Transverse colon (tissue), 3 donors: ENCODE data around the gene LRRC26.

ENCODE experiments used
- POLR2A ChIP-seq: fragments of 450-650 bp; IDR thresholded peaks from one replicate; pipeline ENCODE4 v1.6.1; 2016; ENCODE audit warnings: antibody characterized with exemption, mild to moderate bottlenecking, moderate library complexity
- TF ChIP-seq, protein P1 (sequence below), 5 experiments: fragments of 200-600 bp in 3 of 5; fragments of 450-650 bp in 2 of 5; sonication (generic) in 3 of 5; IDR thresholded peaks; 1 replicate in 2 of 5; 2 replicates in 3 of 5; pipeline ENCODE4 v1.5.1; 2016 to 2017; ENCODE audit warnings: antibody characterized with exemption in 5 of 5, inconsistent platforms in 3 of 5, mild to moderate bottlenecking in 2 of 5, moderate library complexity in 1 of 5

DNA sequence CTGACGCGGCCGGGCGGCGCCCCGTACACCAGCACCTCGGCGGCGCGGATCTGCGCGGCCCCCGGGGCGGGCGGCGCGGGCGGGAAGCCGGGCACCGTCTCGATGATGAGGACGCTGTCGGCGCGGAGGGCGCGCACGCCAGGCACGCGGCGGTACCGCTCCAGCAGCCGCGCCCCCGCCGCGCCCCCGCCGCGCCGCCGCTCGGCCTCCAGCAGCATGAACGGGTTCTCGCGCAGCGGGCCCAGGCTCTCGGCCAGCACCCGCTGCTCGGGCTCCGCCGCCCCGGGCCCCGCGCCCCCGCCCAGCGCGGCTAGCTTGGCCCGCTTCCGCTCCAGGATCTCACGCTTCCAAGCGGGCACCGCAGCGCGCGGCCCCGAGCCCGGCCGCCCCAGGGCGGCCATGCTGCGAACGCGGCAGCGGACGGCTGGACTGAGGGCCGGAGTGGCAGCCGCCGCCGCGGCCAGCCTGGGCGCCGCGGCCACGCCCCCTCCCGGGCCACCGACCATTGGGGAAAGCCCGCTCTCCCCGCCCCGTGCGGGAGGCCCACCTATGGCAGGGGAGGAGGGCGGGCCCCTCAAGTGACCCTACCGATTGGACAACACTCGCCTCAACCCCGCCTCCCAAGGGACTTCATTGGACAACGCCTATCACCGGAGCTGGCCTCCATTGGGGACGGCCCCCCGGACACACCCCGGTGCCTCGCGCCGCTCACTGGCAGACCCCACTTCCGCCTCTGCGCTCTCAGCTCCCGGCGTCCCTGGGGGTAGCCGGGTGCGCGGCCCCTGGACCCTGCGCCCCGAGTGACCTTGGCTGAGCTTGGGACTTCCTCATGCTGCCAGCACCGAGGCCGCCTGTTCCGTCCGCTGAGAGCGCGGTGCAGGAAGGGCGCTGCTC is 30.7 kb upstream of the LRRC26 start, which contains the start of gene TPRN:
- TF ChIP-seq POLR2A = peak; percentile 88
- TF ChIP-seq, protein P1, sequence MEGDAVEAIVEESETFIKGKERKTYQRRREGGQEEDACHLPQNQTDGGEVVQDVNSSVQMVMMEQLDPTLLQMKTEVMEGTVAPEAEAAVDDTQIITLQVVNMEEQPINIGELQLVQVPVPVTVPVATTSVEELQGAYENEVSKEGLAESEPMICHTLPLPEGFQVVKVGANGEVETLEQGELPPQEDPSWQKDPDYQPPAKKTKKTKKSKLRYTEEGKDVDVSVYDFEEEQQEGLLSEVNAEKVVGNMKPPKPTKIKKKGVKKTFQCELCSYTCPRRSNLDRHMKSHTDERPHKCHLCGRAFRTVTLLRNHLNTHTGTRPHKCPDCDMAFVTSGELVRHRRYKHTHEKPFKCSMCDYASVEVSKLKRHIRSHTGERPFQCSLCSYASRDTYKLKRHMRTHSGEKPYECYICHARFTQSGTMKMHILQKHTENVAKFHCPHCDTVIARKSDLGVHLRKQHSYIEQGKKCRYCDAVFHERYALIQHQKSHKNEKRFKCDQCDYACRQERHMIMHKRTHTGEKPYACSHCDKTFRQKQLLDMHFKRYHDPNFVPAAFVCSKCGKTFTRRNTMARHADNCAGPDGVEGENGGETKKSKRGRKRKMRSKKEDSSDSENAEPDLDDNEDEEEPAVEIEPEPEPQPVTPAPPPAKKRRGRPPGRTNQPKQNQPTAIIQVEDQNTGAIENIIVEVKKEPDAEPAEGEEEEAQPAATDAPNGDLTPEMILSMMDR (IDR thresholded peaks at IDR 0.05) = no peak
